ENCODE results near the gene PPP1R9A.

Gene PPP1R9A

DNA sequence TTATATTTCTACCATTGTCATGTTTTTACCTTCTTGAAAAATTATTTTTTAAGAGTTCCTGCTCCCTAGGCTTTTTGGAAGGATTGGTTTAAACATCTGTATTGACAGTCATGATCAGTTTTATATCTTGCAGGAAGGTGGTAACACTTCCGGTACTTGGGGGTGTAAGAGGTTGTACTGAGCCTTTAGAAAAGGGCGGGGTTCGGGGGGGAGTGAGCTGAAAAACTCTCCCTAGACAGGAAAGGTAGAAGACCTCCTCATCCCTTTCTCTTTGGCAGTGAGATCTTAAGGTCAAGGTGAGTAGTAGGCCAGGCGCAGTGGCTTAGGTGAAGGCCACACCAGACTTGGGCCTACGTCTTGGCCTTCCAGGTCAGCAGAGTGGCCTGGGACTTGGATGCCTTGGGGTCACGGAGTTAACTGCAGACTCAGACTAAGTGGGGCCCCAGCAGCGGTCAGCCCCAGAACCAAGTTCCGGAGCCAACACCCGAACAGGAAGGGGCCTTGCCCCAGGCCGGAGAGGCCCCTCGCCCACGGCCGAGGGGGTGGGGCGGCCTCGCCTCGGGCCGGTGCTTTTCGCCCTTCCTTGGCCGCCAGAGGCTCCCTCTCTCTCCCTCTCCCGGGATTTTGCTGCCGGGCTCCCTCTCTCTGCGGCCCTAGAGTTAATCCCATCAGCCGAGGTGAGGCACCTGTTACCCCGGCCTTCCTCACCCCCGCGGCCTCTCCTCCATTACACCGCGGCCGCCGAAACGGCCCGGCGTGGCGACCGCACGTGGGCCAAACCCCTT lies at the start of gene PPP1R9A:
PPP1R9A (plus strand) TSS at position 569 of the 785 bp plus-strand sequence. CDS start 2,520 bp downstream, outside the sequence.
- in situ Hi-C loops (cut with HindIII; ENCODE audit: low sequenced_read_pairs), result no loop called here

DNA sequence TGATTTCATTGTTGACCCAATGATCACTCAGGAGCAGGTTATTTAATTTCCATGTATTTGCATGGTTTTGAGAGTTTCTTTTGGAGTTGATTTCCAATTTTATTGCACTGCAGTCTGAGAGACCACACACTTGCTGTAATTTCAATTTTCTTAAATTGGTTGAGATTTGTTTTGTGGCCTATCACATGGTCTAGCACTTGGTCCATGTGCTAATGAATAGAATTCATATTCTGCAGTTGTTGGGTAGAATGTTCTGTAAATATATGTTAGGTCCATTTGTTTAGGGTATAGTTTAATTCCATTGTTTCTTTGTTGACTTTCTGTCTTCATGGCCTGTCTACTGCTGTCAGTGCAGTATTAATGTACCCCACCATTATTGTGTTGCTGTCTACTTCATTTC lies 36.3 kb upstream of the PPP1R9A start:
- in situ Hi-C loops (cut with HindIII; ENCODE audit: low sequenced_read_pairs), result no loop called here

DNA sequence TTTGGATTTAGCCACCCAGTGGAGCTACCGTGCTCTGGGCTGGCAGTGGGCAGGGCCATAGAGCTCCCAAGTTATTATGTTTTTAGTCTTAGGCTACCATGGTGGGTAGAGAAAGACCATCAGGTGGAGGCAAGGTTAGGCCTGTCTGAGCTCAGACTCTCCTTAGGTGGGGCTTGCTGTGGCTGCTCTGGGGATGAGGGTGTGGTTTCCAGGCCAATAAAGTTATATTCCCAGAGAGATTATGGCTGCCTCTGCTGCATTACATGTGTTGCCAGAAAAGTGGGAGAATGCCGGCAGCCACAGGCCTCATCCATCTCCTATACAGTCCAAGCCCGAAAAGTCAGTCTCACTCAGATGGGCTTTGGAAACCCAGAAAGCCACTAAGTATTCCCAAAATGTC lies 34.2 kb upstream of the PPP1R9A start:
- in situ Hi-C loops (cut with HindIII; ENCODE audit: low sequenced_read_pairs), result no loop called here

DNA sequence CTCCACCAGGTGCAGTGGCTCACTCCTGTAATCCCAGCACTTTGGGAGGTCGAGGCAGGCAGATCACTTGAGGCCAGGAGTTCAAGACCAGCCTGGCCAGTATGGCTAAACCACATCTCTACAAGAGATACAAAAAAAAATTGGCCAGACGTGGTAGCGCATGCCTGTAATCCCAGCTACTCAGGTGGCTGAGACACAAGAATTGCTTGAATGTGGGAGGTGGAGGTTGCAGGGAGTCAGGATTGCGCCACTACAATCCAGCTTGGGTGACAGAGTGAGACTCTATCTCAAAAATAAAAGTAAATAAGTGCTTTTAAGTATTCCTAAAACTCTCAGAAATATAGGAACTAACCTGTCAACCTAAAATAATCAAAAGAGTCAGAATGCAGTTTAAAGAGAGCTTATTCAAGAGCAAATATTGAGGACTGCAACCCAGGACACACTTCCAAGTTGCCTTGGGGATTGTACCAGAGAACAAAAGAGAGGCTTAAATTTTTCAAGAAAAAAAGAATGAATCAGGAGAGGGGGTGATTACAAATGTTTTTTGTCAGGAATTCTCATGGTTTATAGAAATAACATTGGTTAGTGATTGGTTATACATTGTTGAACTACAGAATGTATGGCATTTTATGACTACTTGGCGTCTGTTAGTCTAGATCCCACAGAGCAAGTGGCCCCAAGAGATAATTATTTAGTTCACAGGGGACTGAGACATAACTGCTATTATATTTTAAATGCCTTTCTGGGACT lies 33.2 kb upstream of the PPP1R9A start:
- in situ Hi-C loops (cut with HindIII; ENCODE audit: low sequenced_read_pairs), result no loop called here

DNA sequence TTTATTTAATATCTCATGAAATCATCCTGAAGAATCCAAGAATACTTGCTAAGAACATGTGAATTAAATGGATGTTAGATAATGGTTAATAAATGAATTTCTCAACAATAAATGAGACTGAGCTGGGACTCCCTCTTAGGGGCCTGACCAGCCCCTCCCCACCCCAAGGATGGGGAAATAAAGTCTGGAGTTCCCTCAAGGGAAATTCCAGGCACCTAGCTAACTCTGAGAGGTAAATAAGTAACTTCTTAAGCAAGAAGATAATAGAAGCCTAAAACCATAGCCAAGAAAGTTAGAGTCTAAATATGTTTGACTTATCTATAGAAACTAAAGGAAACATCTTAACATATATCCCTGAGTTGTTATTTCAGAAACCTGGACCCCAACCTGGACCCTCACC lies 32.2 kb upstream of the PPP1R9A start:
- in situ Hi-C loops (cut with HindIII; ENCODE audit: low sequenced_read_pairs), result no loop called here

DNA sequence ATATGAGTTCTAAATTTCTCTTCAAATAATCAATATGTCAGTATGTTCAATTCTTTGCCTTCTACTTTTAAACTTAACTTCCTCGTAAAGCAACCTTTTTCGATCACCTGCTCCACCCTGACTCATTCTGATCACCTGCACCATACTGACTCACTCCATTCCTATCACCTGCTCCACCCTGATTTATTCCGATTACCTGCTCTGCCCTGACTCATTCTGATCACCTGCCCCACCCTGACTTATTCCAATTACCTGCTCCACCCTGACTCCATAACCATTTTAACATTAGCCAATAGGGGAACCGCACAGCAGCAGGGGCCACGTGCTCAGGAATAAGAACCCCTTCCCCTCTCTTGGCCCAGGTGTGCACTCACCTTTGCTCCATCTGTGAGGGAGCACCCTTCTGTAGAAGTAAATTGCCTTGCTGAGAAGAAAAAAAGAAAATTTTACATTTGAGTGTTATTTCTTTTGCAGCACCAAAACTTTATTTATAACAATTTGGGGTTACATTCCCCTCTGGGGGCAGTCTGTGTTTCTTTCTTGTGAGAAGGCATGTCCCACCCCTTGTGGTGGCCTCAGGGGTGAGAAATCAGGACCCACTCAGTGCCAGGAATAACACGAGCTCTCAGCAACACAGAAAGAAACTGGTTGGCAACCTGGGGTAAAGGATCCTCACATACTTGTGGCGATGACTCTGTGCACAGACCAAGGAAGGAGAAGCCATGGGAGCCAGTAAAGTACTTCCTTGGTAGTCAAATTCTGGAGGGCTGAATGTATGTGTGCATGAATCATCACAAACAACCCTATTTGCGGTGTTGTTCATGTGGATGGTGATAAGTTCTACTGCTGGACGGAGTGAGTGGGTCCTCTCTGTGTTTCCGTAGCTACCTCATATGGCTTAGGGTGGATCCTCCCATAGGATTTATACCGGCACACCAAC lies 29.4 kb upstream of the PPP1R9A start:
- in situ Hi-C loops (cut with HindIII; ENCODE audit: low sequenced_read_pairs), result no loop called here

DNA sequence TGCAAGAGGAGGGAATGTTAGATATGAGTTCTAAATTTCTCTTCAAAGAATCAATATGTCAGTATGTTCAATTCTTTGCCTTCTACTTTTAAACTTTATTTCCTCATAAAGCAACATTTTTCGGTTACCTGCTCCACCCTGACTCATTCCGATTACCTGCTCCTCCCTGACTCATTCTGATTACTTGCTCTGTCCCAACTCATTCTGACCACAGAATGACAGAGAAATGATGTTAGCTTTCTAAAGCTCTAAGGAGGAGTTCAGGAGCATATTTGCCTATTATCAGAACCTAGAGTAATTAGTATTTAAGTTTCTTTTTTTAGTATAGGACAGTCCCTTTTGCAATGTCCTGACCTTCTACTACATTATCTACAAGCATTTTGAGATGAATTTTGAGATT lies 24.5 kb upstream of the PPP1R9A start:
- in situ Hi-C loops (cut with HindIII; ENCODE audit: low sequenced_read_pairs), result no loop called here

DNA sequence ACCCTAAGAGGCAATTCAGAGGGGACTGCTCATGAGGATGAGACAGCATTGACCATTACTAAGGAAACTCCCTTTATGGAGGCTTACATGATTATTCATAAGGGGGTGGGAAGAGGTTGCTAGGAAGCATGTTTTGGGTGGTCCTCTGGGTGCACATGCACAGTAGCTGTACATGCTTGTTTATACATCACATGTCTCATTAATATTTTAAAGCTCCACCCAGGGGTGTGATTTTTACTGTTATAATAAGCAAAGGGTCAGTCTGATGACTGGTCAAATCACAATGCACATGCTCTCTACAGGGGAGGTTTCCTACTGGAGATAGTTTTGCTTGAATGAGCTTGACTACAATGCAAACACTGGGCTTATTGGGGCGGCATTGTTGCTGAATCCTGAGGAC lies 23.8 kb upstream of the PPP1R9A start:
- in situ Hi-C loops (cut with HindIII; ENCODE audit: low sequenced_read_pairs), result no loop called here

DNA sequence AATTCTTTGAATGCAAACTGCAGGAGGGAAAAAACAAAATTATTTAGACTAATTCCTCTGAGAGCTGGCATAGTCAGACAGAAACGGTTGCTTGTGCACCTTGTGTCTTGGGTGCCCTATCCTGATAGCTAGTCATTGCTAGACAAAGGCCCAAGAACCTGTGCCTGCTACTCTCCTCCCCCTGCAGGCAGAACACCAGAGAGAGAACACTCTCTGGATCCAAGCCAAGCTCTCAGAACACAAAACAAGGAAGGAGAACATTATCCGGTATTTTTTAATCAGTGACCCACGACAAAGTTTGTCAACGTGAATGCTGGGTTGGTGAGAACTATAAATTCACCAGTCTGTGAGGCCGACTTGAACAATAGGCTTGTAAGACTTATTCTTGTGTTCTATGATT lies 18.8 kb upstream of the PPP1R9A start:
- in situ Hi-C loops (cut with HindIII; ENCODE audit: low sequenced_read_pairs), result no loop called here

DNA sequence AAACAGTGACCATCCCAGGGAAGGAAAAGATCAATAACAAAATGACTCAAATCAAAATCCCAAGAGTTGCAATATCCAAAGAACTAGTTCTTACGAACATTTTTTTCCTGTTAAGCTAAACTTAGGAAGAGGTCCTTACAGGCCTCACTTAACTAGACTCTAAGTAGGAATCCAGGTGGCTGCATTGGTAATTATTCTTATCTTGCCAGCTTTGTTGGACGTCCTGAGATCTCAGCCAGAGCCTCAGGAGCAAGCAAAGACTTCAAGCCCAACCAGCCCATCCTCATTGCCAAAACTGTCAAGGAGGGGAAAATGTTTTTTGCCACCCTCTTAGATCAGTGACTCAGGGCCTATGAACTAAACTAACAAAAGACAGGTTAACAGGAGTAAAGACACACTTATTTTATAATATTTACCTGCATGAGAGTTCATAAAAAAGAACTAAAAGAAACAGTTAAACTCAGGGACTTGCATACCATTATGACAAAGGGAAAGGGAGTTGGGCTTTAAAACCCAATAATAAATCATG lies 18.3 kb upstream of the PPP1R9A start:
- in situ Hi-C loops (cut with HindIII; ENCODE audit: low sequenced_read_pairs), result no loop called here

DNA sequence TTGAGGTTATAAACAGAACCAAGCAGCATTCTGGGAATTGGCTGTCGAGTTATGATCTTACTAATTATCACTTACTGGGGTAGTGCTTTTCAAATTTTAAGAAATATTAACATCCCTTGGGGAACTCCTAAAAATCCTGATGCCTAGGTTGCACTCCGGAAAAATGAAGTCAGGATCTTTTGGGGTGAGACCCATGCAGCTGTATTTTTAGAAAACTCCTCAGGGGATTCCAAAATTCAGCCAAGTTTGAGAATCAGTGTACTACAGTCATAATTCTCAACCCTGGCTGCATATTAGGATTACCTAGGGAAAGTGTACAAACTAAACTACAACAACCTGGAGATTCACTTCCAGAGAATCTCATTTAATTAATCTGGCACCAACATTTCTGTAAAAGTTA lies 17.2 kb upstream of the PPP1R9A start:
- in situ Hi-C loops (cut with HindIII; ENCODE audit: low sequenced_read_pairs), result no loop called here

DNA sequence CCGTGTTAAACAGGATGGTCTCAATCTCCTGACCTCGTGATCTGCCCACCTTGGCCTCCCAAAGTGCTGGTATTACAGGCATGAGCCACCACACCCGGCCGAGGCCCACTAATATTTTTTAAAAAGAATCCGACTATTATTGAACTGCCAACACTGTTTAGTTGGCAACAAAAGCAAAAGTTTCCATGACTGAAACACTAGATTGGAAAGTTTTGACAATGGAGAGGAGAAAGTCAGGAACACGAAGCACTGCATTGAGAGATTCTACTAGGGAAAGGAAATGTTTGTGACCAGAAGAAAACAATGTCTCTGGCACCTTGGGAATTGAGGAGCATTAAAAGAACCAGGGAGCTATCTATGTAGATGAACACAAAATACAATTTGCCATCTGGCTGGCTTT lies 13.7 kb upstream of the PPP1R9A start:
- in situ Hi-C loops (cut with HindIII; ENCODE audit: low sequenced_read_pairs), result no loop called here

DNA sequence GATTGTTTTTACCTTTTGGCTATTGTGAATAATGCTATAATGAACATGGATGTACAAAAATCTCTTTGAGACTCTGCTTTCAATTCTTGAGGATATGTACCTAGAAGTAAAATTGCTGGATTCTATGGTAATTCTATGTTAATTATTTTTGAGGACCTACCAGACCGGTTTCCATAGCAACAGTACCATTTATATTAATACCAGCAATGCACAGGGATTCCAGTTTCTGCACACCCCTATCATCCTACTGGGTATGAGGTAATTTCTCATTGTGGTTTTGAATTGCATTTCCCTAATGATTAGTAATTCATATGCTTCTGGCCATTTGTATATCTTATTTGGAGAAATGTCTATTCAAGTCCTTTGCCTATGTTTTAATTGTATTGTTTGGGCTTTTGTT lies 9.9 kb upstream of the PPP1R9A start:
- in situ Hi-C loops (cut with HindIII; ENCODE audit: low sequenced_read_pairs), result no loop called here

DNA sequence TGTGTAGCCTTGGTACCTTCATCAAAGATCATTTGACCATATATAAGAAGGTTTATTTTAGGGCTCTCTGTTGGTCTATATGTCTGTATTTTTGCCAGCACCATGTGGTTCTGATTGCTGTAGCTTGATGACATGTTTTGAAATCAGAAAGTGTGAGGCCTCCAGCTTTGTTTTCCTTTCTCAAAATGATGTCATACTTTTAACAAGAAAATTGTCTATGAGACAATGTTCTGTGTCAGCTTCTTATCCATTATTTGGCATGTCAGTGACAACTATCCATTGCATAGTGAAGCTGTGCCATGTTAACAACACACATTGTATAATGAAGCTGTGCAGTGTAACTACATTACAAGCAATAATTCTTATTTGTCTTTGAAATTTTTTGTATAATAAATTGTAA lies 9.1 kb upstream of the PPP1R9A start:
- in situ Hi-C loops (cut with HindIII; ENCODE audit: low sequenced_read_pairs), result no loop called here

DNA sequence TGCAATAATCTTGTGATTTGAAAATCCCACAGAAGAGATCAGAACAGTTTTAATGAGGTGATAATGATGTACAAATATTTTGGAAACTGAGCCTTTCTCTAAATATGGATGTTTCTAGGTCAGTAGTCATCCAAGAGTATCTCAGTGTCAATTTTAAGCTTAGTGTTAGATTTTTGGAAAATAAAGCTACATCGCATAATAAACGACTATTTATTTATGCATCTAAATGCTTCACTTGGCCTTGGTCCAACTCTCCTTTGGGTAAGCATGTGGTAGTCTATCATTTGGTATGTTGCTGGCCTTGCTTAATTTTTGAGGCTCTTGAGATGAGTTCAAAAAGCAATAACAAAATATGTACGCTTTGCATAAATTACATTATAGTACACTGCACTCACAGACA lies 5.4 kb upstream of the PPP1R9A start:
- in situ Hi-C loops (cut with HindIII; ENCODE audit: low sequenced_read_pairs), result no loop called here

DNA sequence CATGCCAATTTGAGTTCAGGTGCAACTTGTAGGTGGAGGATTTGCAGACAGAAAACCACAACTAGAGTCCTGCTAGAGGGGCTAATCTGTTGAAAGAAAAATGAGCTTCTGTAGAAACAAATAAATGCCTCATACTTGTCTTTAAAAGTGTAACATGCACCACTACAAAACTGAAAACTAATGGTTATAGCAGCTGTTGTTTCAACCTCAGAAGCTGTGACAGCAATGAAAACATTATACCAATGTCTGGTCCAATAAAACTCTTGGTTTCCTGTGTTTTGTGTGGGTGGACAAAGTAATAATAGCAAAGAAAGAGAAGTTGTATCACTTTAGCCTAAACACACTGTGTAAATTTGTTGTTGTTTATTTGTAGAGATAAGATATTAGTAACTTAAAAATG lies 3.4 kb upstream of the PPP1R9A start:
- in situ Hi-C loops (cut with HindIII; ENCODE audit: low sequenced_read_pairs), result no loop called here

DNA sequence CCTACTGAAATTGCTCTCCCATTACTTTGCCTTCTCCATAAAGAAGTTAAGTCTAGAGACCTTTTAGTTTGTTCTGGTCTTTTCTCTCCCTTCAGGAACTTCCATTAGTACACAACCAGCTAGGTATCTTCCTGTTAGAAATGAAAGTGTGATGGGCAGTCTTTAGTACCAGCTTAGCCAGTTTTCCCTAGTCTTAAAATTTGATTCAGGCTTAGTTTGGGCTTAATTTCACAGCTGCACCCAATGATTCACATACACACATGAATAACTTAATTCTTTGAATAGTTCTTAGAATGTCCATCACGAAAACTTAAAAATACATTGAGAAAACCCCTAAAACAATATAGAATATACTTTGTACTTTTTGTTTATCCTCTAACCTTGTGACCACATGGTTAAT lies 2.4 kb upstream of the PPP1R9A start:
- in situ Hi-C loops (cut with HindIII; ENCODE audit: low sequenced_read_pairs), result no loop called here

DNA sequence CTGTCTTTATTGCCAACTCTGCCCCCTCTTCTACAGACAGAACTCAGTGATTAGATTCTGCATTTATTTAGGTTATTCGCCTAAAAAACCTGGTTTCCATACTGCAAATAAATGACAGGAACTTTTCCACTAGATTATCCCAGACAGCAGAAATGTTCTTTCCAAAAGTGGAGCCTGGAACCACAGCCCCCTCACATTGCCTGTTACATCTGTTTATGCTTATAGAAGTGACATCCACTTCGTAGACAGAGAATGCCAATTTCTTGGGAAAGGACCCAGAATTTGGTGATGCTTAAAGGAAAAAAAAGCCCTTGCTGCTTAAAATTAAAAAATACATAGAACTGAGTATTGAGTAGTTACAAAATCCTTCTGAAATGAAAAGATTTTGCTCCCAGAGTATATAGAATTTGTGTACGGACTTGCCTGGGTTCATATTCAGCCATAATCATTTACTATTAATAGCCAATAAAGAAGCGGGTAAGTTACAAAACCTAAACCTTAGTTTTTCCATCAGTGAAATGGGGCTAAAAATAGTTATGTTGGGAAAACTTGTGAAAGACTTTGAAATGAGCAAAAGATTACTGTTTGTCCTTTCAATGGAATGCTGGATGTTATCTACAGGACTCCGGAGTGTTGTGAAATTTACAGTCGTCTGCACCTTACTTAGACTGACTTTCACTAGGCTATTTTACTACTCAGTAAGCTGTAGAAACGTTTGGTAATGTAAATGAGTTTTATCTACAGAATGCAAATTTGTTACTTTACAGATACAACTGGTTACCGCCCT lies 1.1 kb upstream of the PPP1R9A start:
- in situ Hi-C loops (cut with HindIII; ENCODE audit: low sequenced_read_pairs), result no loop called here

DNA sequence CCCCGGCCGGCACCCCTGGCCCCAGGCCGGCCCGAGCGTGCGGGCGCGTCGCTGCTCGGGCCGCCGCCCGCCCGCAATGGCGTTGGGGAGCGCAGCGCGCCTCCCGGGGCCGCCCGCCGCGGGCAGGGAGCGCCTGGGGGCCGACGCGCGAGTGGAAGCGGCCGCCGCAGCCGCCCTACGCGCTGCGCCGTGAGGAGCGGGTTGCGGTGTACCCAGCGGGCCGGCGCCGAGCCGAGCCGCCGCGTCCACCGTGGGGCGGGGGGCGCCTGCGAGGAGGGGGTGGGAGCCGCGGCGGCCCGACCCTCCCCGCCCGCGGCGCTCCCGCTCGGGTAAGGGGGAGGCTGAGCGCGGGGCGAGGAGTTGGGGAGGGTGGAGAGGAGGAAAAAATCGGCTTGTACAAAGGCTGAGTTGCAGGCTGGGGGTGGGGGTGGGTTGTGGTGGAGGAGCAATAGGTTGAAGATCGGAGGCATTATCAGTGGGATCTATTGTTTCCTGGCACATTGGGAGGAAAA lies 473 bp downstream of the PPP1R9A start:
- in situ Hi-C loops (cut with HindIII; ENCODE audit: low sequenced_read_pairs), result no loop called here
